K562 (cell line): ENCODE measurements around the gene ACLY. TPM values are rescaled to one million over a fixed set of nuclear protein-coding genes. Genes with fewer than 3 reads are reported as not detected.

ENCODE experiments used
- ELF2 ChIP-seq: fragments of 250-450 bp; sonication (Bioruptor Pico); IDR thresholded peaks from 2 replicates; pipeline ENCODE4 v1.5.0; 2021; ENCODE audit warnings: mild to moderate bottlenecking
- HDAC1 ChIP-seq, 2 experiments: fragments of 450-650 bp; IDR thresholded peaks; 2 replicates each; pipeline ENCODE4 v1.6.1; 2016 to 2017; ENCODE audit warnings: inconsistent platforms in 1 of 2, mild to moderate bottlenecking in 1 of 2, moderate library complexity in 1 of 2
- KDM5B ChIP-seq: fragments of 200-600 bp; sonication (generic); IDR thresholded peaks from 2 replicates; pipeline ENCODE4 v1.6.1; 2012; ENCODE audit warnings: low read depth, mild to moderate bottlenecking, moderate library complexity, low read length, control low read depth, inconsistent platforms; ENCODE audit not compliant: insufficient replicate concordance
- L3MBTL2 ChIP-seq: fragments of 450-650 bp; IDR thresholded peaks from 2 replicates; pipeline ENCODE4 v1.6.1; 2016; ENCODE audit warnings: mild to moderate bottlenecking, moderate library complexity
- NRF1 ChIP-seq, 2 experiments: fragments of 450-650 bp; IDR thresholded peaks in 1 of 2; conservative IDR thresholded peaks in 1 of 2; 2 replicates each; pipeline ENCODE4 v1.6.1; 2014; ENCODE audit warnings: mild to moderate bottlenecking in 2 of 2
- PHF8 ChIP-seq: fragments of 200-600 bp; sonication (generic); IDR thresholded peaks from 2 replicates; pipeline ENCODE4 v1.6.1; 2012; ENCODE audit warnings: mixed run types, mild to moderate bottlenecking, inconsistent platforms, low read length, moderate library complexity, borderline replicate concordance
- POLR2AphosphoS5 ChIP-seq: IDR thresholded peaks from 2 replicates; pipeline ENCODE4 v1.6.1; 2011; ENCODE audit warnings: mild to moderate bottlenecking, low read depth, low read length, moderate library complexity; ENCODE audit not compliant: control insufficient read depth, insufficient read depth
- SMC3 ChIP-seq: conservative IDR thresholded peaks from 2 replicates; pipeline ENCODE4 v1.6.1; 2011; ENCODE audit warnings: low read depth, low read length, improper control_type of control experiment; ENCODE audit not compliant: insufficient read depth
- TBP ChIP-seq: optimal IDR thresholded peaks from 2 replicates; pipeline ENCODE3; 2011; ENCODE audit warnings: low read depth, low read length, improper control_type of control experiment
- ZBTB7A ChIP-seq: IDR thresholded peaks from 2 replicates; pipeline ENCODE4 v1.6.1; 2011; ENCODE audit warnings: low read depth, mild to moderate bottlenecking, low read length, moderate library complexity, borderline replicate concordance; ENCODE audit not compliant: control insufficient read depth
- polyA plus RNA-seq, 8 experiments: library from polyadenylated mRNA; depleted of rRNA in 4 of 8; stranded (reverse) in 5 of 8; unstranded in 3 of 8; fragments of >200 nt; fragmentation: Nextera tagmentation in 2 of 8; fragmentation: Illumina TruSeq in 1 of 8; extraction: Ambion mirVana in 2 of 8; extraction: Trizol in 1 of 8; gene quantifications; 2 replicates each; pipeline versions ENCODE4 v1.2.1 to v1.2.3, GENCODE V29; 2011 to 2014; ENCODE audit warnings: inconsistent platforms in 1 of 8, missing spikeins in 1 of 8
- total RNA-seq, 7 experiments: library from RNA; depleted of rRNA in 6 of 7; stranded (reverse); fragments of >200 nt in 6 of 7; fragmentation: Illumina TruSeq in 2 of 7; extraction: Trizol in 2 of 7; gene quantifications; 2 replicates each; pipeline versions ENCODE4 v1.2.1 to v1.2.3, GENCODE V29; 2011 to 2021; ENCODE audit warnings: low replicate concordance in 1 of 7
- TF ChIP-seq, protein P1 (sequence below), 2 experiments: fragments of 450-650 bp; formaldehyde crosslinking in 1 of 2; IDR thresholded peaks; 2 replicates each; pipeline versions ENCODE4 v1.4.0 to v1.6.1; 2014 to 2020; ENCODE audit warnings: mild to moderate bottlenecking in 2 of 2, borderline replicate concordance in 1 of 2, low read depth in 1 of 2
- TF ChIP-seq, protein P2 (sequence below): fragments of 250-450 bp; sonication (Bioruptor Pico); IDR thresholded peaks from 2 replicates; pipeline ENCODE4 v1.8.0; 2021; ENCODE audit warnings: moderate library complexity, mild to moderate bottlenecking, inconsistent platforms
- TF ChIP-seq, protein P3 (sequence below): fragments of 200-800 bp; sonication (Bioruptor generic); IDR thresholded peaks from 2 replicates; pipeline ENCODE4 v1.6.1; 2017; ENCODE audit warnings: missing genetic modification characterization, missing compliant biosample characterization

ACLY gene
- total and polyA plus RNA-seq, 9 of the 15 experiments (the other 6 are each of a cell fraction or from before 2014, with no cell fraction given): 42.9 to 280 (median 125) TPM

DNA sequence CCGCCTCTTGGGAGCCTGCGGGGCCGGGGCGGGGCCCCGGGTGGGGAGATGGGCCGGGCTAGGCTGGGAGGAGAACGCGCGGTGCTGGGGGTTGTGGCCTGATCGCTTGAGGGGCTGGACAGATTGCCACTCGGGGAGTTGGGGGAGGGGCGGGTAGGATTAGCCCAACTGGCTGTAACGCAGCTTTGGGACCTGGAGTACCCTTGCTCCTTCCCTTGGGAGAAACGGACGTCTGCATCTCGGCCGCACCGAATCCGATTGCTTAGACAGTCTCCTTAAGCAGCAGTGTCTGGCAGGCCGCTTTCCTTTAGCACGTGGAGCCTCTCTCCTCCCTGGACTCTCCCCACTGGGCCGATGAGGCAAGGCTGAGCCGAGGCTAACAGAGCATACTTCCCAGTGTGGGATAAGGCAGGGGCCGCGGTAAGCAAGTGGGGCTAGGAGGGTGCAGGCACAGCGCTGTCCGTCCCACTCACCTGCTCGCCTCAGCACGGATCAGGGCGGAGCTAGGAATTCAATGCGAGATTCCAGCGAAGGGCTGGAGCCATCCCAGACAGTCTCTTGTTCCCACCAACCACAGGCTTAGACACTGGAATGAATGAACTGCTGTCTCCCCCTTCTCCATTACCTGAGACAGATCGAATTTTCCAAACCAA is 540 bp upstream of the ACLY start (continued):
- TF ChIP-seq, protein P1, sequence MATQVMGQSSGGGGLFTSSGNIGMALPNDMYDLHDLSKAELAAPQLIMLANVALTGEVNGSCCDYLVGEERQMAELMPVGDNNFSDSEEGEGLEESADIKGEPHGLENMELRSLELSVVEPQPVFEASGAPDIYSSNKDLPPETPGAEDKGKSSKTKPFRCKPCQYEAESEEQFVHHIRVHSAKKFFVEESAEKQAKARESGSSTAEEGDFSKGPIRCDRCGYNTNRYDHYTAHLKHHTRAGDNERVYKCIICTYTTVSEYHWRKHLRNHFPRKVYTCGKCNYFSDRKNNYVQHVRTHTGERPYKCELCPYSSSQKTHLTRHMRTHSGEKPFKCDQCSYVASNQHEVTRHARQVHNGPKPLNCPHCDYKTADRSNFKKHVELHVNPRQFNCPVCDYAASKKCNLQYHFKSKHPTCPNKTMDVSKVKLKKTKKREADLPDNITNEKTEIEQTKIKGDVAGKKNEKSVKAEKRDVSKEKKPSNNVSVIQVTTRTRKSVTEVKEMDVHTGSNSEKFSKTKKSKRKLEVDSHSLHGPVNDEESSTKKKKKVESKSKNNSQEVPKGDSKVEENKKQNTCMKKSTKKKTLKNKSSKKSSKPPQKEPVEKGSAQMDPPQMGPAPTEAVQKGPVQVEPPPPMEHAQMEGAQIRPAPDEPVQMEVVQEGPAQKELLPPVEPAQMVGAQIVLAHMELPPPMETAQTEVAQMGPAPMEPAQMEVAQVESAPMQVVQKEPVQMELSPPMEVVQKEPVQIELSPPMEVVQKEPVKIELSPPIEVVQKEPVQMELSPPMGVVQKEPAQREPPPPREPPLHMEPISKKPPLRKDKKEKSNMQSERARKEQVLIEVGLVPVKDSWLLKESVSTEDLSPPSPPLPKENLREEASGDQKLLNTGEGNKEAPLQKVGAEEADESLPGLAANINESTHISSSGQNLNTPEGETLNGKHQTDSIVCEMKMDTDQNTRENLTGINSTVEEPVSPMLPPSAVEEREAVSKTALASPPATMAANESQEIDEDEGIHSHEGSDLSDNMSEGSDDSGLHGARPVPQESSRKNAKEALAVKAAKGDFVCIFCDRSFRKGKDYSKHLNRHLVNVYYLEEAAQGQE (IDR thresholded peaks at IDR 0.05; ENCODE audit: borderline replicate concordance): no peak
- TF ChIP-seq, protein P1 (CRISPR knock-in tag; IDR thresholded peaks at IDR 0.05; ENCODE audit: low read depth): no peak
- peak; percentile 71 for TF ChIP-seq L3MBTL2
- no peak for TF ChIP-seq ELF2 (CRISPR knock-in tag)
- TF ChIP-seq, protein P2, sequence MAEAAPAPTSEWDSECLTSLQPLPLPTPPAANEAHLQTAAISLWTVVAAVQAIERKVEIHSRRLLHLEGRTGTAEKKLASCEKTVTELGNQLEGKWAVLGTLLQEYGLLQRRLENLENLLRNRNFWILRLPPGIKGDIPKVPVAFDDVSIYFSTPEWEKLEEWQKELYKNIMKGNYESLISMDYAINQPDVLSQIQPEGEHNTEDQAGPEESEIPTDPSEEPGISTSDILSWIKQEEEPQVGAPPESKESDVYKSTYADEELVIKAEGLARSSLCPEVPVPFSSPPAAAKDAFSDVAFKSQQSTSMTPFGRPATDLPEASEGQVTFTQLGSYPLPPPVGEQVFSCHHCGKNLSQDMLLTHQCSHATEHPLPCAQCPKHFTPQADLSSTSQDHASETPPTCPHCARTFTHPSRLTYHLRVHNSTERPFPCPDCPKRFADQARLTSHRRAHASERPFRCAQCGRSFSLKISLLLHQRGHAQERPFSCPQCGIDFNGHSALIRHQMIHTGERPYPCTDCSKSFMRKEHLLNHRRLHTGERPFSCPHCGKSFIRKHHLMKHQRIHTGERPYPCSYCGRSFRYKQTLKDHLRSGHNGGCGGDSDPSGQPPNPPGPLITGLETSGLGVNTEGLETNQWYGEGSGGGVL: no peak
- TF ChIP-seq SMC3: no peak
- TF ChIP-seq TBP: peak; percentile 11
- TF ChIP-seq NRF1 (conservative IDR thresholded peaks at IDR 0.05 in 1 of 2, IDR thresholded peaks at IDR 0.05 in 1 of 2): peak in 1 of 2 experiments; percentile 35; a peak in 2 of 4 replicates
- TF ChIP-seq POLR2AphosphoS5: peak; percentile 2; the same call in 1 of the 2 replicates
- peak in 1 of 2 experiments; percentile 68; a peak in 2 of 4 replicates for TF ChIP-seq HDAC1 (IDR thresholded peaks at IDR 0.05)
- peak; percentile 55; the same call in 1 of the 2 replicates for TF ChIP-seq ZBTB7A
- TF ChIP-seq KDM5B: peak; percentile 19
- TF ChIP-seq, protein P3, sequence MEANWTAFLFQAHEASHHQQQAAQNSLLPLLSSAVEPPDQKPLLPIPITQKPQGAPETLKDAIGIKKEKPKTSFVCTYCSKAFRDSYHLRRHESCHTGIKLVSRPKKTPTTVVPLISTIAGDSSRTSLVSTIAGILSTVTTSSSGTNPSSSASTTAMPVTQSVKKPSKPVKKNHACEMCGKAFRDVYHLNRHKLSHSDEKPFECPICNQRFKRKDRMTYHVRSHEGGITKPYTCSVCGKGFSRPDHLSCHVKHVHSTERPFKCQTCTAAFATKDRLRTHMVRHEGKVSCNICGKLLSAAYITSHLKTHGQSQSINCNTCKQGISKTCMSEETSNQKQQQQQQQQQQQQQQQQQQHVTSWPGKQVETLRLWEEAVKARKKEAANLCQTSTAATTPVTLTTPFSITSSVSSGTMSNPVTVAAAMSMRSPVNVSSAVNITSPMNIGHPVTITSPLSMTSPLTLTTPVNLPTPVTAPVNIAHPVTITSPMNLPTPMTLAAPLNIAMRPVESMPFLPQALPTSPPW (CRISPR knock-in tag): peak; percentile 0; the same call in 1 of the 2 replicates
- peak; percentile 17; the same call in 1 of the 2 replicates for TF ChIP-seq PHF8
